HepG2 (cell line): Measurements from ENCODE around the gene SLC25A28. TPM values are rescaled to one million over a fixed set of nuclear protein-coding genes. Genes with fewer than 3 reads are reported as not detected.

Experiments used
- ADNP ChIP-seq: sonication (generic); formaldehyde crosslinking; IDR thresholded peaks from 2 replicates; pipeline ENCODE4 v1.4.0; 2020; ENCODE audit warnings: missing genetic modification reagents
- BHLHE40 ChIP-seq: IDR thresholded peaks from 2 replicates; pipeline ENCODE4 v1.6.1; 2011; ENCODE audit warnings: low read length, improper control_type of control experiment
- CHCHD3 ChIP-seq: sonication (generic); formaldehyde crosslinking; IDR thresholded peaks from 2 replicates; pipeline ENCODE4 v1.8.0; 2022; ENCODE audit warnings: mild to moderate bottlenecking, missing genetic modification reagents, moderate library complexity
- CREB1 ChIP-seq, 2 experiments: fragments of 450-650 bp in 1 of 2; IDR thresholded peaks; 2 replicates each; pipeline ENCODE4 v1.6.1; 2016 to 2017; ENCODE audit warnings: control low read depth in 1 of 2, mild to moderate bottlenecking in 1 of 2, missing compliant biosample characterization in 1 of 2, missing genetic modification characterization in 1 of 2
- DR1 ChIP-seq: sonication (generic); formaldehyde crosslinking; IDR thresholded peaks from 2 replicates; pipeline ENCODE4 v1.8.0; 2021; ENCODE audit warnings: mild to moderate bottlenecking, missing genetic modification reagents, inconsistent platforms
- ETS1 ChIP-seq: sonication (generic); formaldehyde crosslinking; IDR thresholded peaks from 2 replicates; pipeline ENCODE4 v1.4.0; 2020; ENCODE audit warnings: missing genetic modification reagents
- HNF4A ChIP-seq: sonication (generic); formaldehyde crosslinking; IDR thresholded peaks from 2 replicates; pipeline ENCODE4 v1.4.0; 2020; ENCODE audit warnings: missing genetic modification reagents
- MEF2D ChIP-seq: sonication (generic); formaldehyde crosslinking; IDR thresholded peaks from 2 replicates; pipeline ENCODE4 v1.5.1; 2020; ENCODE audit warnings: mild to moderate bottlenecking, missing genetic modification reagents
- MYPOP ChIP-seq: sonication (generic); formaldehyde crosslinking; IDR thresholded peaks from 2 replicates; pipeline ENCODE4 v1.8.1; 2023; ENCODE audit warnings: mild to moderate bottlenecking, moderate library complexity, missing genetic modification reagents
- NFE2L1 ChIP-seq: sonication (generic); formaldehyde crosslinking; IDR thresholded peaks from 2 replicates; pipeline ENCODE4 v1.4.0; 2020; ENCODE audit warnings: missing genetic modification reagents, mild to moderate bottlenecking, borderline replicate concordance
- NR1H2 ChIP-seq: sonication (generic); formaldehyde crosslinking; IDR thresholded peaks from 2 replicates; pipeline ENCODE4 v1.8.1; 2022; ENCODE audit warnings: low read depth, missing genetic modification reagents, borderline replicate concordance
- PATZ1 ChIP-seq: sonication (generic); formaldehyde crosslinking; IDR thresholded peaks from 2 replicates; pipeline ENCODE4 v1.4.0; 2020; ENCODE audit warnings: missing genetic modification reagents
- SALL2 ChIP-seq: sonication (generic); formaldehyde crosslinking; IDR thresholded peaks from 2 replicates; pipeline ENCODE4 v1.8.1; 2023; ENCODE audit warnings: mild to moderate bottlenecking, missing genetic modification reagents, inconsistent platforms
- SYNCRIP ChIP-seq: fragments of 200-400 bp; formaldehyde crosslinking; IDR thresholded peaks from 2 replicates; pipeline ENCODE4 v1.6.1; 2018; ENCODE audit warnings: mild to moderate bottlenecking, low read depth, low read length; ENCODE audit not compliant: insufficient read depth
- TAF1 ChIP-seq: sonication (generic); formaldehyde crosslinking; IDR thresholded peaks from 2 replicates; pipeline ENCODE4 v1.4.0; 2020; ENCODE audit warnings: missing genetic modification reagents
- THAP7 ChIP-seq: sonication (generic); formaldehyde crosslinking; IDR thresholded peaks from 2 replicates; pipeline ENCODE4 v1.8.1; 2023; ENCODE audit warnings: mild to moderate bottlenecking, missing genetic modification reagents
- ZBTB8A ChIP-seq: sonication (generic); formaldehyde crosslinking; IDR thresholded peaks from 2 replicates; pipeline ENCODE4 v1.4.0; 2020; ENCODE audit warnings: mild to moderate bottlenecking, low read depth, missing genetic modification reagents, borderline replicate concordance
- ZNF34 ChIP-seq: sonication (generic); formaldehyde crosslinking; IDR thresholded peaks from 2 replicates; pipeline ENCODE4 v1.4.0; 2020; ENCODE audit warnings: mild to moderate bottlenecking, missing genetic modification reagents, borderline replicate concordance
- ZNF350 ChIP-seq: sonication (generic); formaldehyde crosslinking; IDR thresholded peaks from 2 replicates; pipeline ENCODE4 v1.4.0; 2020; ENCODE audit warnings: mild to moderate bottlenecking, low read depth, missing genetic modification reagents, borderline replicate concordance
- ZNF549 ChIP-seq: sonication (generic); formaldehyde crosslinking; IDR thresholded peaks from 2 replicates; pipeline ENCODE4 v1.5.0; 2020; ENCODE audit warnings: missing genetic modification reagents
- ZNF567 ChIP-seq: sonication (generic); formaldehyde crosslinking; IDR thresholded peaks from 2 replicates; pipeline ENCODE4 v1.8.1; 2023; ENCODE audit warnings: mild to moderate bottlenecking, missing genetic modification reagents, borderline replicate concordance
- ZNF574 ChIP-seq: sonication (generic); formaldehyde crosslinking; IDR thresholded peaks from 2 replicates; pipeline ENCODE4 v1.4.0; 2020; ENCODE audit warnings: missing genetic modification reagents
- ZSCAN12 ChIP-seq: sonication (generic); formaldehyde crosslinking; IDR thresholded peaks from 2 replicates; pipeline ENCODE4 v1.9.0; 2021; ENCODE audit warnings: mild to moderate bottlenecking, missing genetic modification reagents
- polyA plus RNA-seq, 8 experiments: library from polyadenylated mRNA; depleted of rRNA in 3 of 8; stranded (reverse) in 7 of 8; unstranded in 1 of 8; fragments of >200 nt; fragmentation: Illumina TruSeq in 4 of 8; extraction: Trizol in 4 of 8; gene quantifications; 2 replicates each; pipeline versions ENCODE4 v1.2.1 to v1.2.3, GENCODE V29; 2011 to 2016; ENCODE audit warnings: low read depth in 4 of 8, missing spikeins in 1 of 8, mixed read lengths in 1 of 8; ENCODE audit not compliant: insufficient read depth in 1 of 8
- total RNA-seq, 5 experiments: library from RNA; depleted of rRNA; stranded (reverse); fragments of >200 nt; fragmentation: Illumina TruSeq; extraction: Trizol; gene quantifications; 2 replicates each; pipeline ENCODE4 v1.2.3, GENCODE V29; 2016; ENCODE audit warnings: low read depth in 1 of 5

SLC25A28 gene
- total and polyA plus RNA-seq, 2 of the 13 experiments (the other 11 are each of a cell fraction or from before 2014, with no cell fraction given) = 15.2 to 41.0 TPM

- TF ChIP-seq PATZ1 (CRISPR knock-in tag) (peak; percentile 38; the same call in 1 of the 2 replicates), ZNF34 (no peak), DR1 (no peak), THAP7 (CRISPR knock-in tag) (no peak), HNF4A (CRISPR knock-in tag) (peak; percentile 10; the same call in 1 of the 2 replicates), ZNF350 (CRISPR knock-in tag) (0 out of 2 replicates have a peak, but pooled peaks have one; percentile 2), NR1H2 (CRISPR knock-in tag) (no peak), NFE2L1 (CRISPR knock-in tag) (0 out of 2 replicates have a peak, but pooled peaks have one; percentile 1), BHLHE40 (no peak), MYPOP (CRISPR knock-in tag) (0 out of 2 replicates have a peak, but pooled peaks have one; percentile 19), CREB1 (IDR thresholded peaks at IDR 0.05) (no peak), CREB1 (CRISPR knock-in tag; IDR thresholded peaks at IDR 0.05) (no peak), SALL2 (CRISPR knock-in tag) (no peak), TAF1 (CRISPR knock-in tag) (no peak), ZNF549 (no peak), ETS1 (no peak), ZNF574 (0 out of 2 replicates have a peak, but pooled peaks have one; percentile 4), MEF2D (CRISPR knock-in tag) (no peak), ZBTB8A (CRISPR knock-in tag) (no peak), ADNP (CRISPR knock-in tag) (no peak), ZSCAN12 (no peak), CHCHD3 (no peak), ZNF567 (CRISPR knock-in tag) (no peak), SYNCRIP (no peak)
These were observed 39.7 kb upstream of the SLC25A28 start (continued) for GRCh38 chr10:99659868-99660366.
